ENCODE measurements around the gene SNAI1. TPM values are rescaled to one million over a fixed set of nuclear protein-coding genes. Genes with fewer than 3 reads are reported as not detected.
A peak's percentile ranks its signal among the peaks of the same experiment; 100 is the strongest.

The SNAI1 gene
- total RNA-seq (2012; rRNA removed) (0.54 and 0.83 TPM in 2 replicates), polyA plus RNA-seq (2012; rRNA removed) (13.7 and 14.9 TPM in 2 replicates), Bru-seq, nascent RNA (percentile 59 among the genes with signal in this experiment), BruChase-seq, experiment 1, labeled RNA remaining after a 6-hour chase (percentile 42 among the genes with signal in this experiment), BruChase-seq, experiment 2, labeled RNA remaining after a 2-hour chase (percentile 45 among the genes with signal in this experiment)
- 10.8 and 34.1 TPM in 2 replicates for polyA plus RNA-seq (2012; cell fraction: cytosol; rRNA removed)
- polyA plus RNA-seq (2012; cell fraction: nucleus; rRNA removed; ENCODE audit: low replicate concordance) = 54.0 and 64.7 TPM in 2 replicates
- long read RNA-seq, partial matches to known transcripts = 2 of 2 reads
- long read RNA-seq, other reads (novel, unspliced or antisense) = 0 of 2 reads

DNA sequence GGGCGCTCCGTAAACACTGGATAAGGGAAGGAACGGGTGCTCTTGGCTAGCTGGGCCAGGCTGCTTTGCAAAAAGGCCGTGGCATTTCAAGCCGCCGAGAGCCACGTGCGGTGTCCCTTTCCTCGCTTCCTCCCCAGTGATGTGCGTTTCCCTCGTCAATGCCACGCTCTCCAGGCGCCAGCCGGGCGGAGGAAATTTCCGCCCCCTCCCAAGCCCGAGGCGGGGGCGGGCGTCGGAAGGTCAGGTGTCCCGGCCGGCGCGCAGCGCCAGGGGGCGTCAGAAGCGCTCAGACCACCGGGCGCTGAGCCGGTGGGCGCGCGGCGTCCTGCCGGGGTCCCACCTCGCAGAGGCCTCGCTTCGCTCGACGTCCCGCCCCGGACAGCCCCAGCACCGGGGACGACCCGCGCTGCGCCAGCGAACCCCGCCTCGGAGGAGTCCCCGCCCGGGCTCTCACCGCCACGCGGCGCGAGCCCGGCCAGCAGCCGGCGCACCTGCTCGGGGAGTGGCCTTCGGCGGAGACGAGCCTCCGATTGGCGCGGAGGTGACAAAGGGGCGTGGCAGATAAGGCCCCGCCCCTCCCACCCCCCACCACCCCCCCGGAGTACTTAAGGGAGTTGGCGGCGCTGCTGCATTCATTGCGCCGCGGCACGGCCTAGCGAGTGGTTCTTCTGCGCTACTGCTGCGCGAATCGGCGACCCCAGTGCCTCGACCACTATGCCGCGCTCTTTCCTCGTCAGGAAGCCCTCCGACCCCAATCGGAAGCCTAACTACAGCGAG lies at the start of gene SNAI1:
Gene SNAI1 (plus strand): TSS at position 635 of the 777 bp plus-strand sequence. CDS start 80 bp downstream, at position 715.
- Histone ChIP-seq H2AK9ac (replicated peaks; ENCODE audit: low read depth, low read length, poor library complexity) (peak within 1 kb of the TSS; percentile 89), H3K79me1 (ENCODE audit: low read depth in 1 of 2, low read length in 2 of 2) (peaks cover 8 to 47% of the 10 kb centered on the region in 2 experiments; a peak in 3 of 4 replicates), H3K9me1 (ENCODE audit: insufficient read depth, low read length) (peaks cover 10% of the 10 kb centered on the region), H4K5ac (ENCODE audit: low read depth, low read length) (peak within 1 kb of the TSS; percentile 10; the same call in 1 of the 2 replicates), H3K9me3 (ENCODE audit: control insufficient read depth, insufficient read depth, low read length) (no peaks in the 10 kb centered on the region), H2BK20ac (ENCODE audit: low read depth, low read length) (no peak within 1 kb of the TSS), H2AK5ac (ENCODE audit: low read depth, low read length) (peak within 1 kb of the TSS; percentile 98), H3K9ac (ENCODE audit: low read depth, low read length) (peak within 1 kb of the TSS; percentile 93), H3K4ac (ENCODE audit: low read depth, low read length) (peak within 1 kb of the TSS; percentile 93), H2BK15ac (ENCODE audit: low read depth, low read length) (no peak within 1 kb of the TSS), H3K23ac (ENCODE audit: low read depth, low read length) (peak within 1 kb of the TSS; percentile 89), H3K4me3 (ENCODE audit: insufficient read depth, low read depth, low read length) (peak within 1 kb of the TSS; percentile 92), H2AFZ (replicated peaks; ENCODE audit: low read length, poor library complexity) (peak within 1 kb of the TSS; percentile 90), H2BK120ac (ENCODE audit: low read depth, low read length) (peak within 1 kb of the TSS; percentile 76), H3K4me2 (ENCODE audit: low read depth, low read length) (peak within 1 kb of the TSS; percentile 98), H3K18ac (ENCODE audit: low read depth, low read length) (peak within 1 kb of the TSS; percentile 45; the same call in 1 of the 2 replicates), H3K27ac (ENCODE audit: insufficient read depth, low read length) (peak within 1 kb of the TSS; percentile 80), H4K20me1 (ENCODE audit: insufficient read depth, low read length) (peaks cover 7% of the 10 kb centered on the region), H3K14ac (replicated peaks; ENCODE audit: low read depth, low read length) (peak within 1 kb of the TSS; percentile 96), H2BK5ac (ENCODE audit: low read depth, low read length, poor library complexity, severe bottlenecking) (peak within 1 kb of the TSS; percentile 83), H4K91ac (ENCODE audit: insufficient read depth, low read depth, low read length) (peak within 1 kb of the TSS; percentile 94), H3K4me1 (ENCODE audit: control insufficient read depth, insufficient read depth, low read length) (peaks cover 23% of the 10 kb centered on the region), H3K27me3 (ENCODE audit: control insufficient read depth, insufficient read depth, low read length) (no peaks in the 10 kb centered on the region), H3K56ac (ENCODE audit: extremely low read depth, insufficient read depth, low read length) (peak within 1 kb of the TSS; percentile 70), H3K36me3 (ENCODE audit: control insufficient read depth, insufficient read depth, low read length) (peaks cover 7% of the 10 kb centered on the region), H4K8ac (ENCODE audit: low read depth in 2 of 2, low read length in 2 of 2) (peak within 1 kb of the TSS; percentile 41 to 71; a peak in 2 of 4 replicates)
- WGBS, 2 experiments (ENCODE audit: extremely low coverage in 2 of 2, insufficient read length in 1 of 2) = 3% methylated on average over 26 of the region's 90 CpGs; no CpG with 5 or more reads in 1 of the 2 experiments
- peak; percentile 79 for ATAC-seq (ENCODE audit: low read depth)
- intact Hi-C loops (cut with micrococcal nuclease) = loop anchor here (2.0 kb wide), 1 partner anchor 186 kb away; no protein-coding TSS in a partner anchor
- BruUV-seq (replicated peaks) = no TSS peak
- dilution Hi-C loops (cut with HindIII; ENCODE audit: low sequenced_read_pairs, unreplicated experiment) = no loop called here
- POLR2A ChIA-PET (ENCODE audit: unreplicated experiment) = interaction anchor here (0.6 kb wide), 1 partner anchor 141 kb away, joined by 10 read pairs; no protein-coding TSS in a partner anchor
- peak; percentile 86 for DNase-seq
- TF ChIP-seq RCOR1 (IDR thresholded peaks at IDR 0.05; ENCODE audit: insufficient replicate concordance, low read length) (no peak), MAZ (IDR thresholded peaks at IDR 0.05; ENCODE audit: borderline replicate concordance, low read depth, low read length) (peak; percentile 44), RAD21 (IDR thresholded peaks at IDR 0.05; ENCODE audit: low read length) (peak; percentile 39), CEBPB (IDR thresholded peaks at IDR 0.05; ENCODE audit: low read depth, low read length) (no peak), SMC3 (IDR thresholded peaks at IDR 0.05; ENCODE audit: low read depth, low read length) (peak; percentile 50; the same call in 1 of the 2 replicates), BHLHE40 (IDR thresholded peaks at IDR 0.05; ENCODE audit: low read depth, low read length) (peak; percentile 24; the same call in 1 of the 2 replicates), CHD1 (IDR thresholded peaks at IDR 0.05; ENCODE audit: low read depth, low read length) (peak; percentile 86; the same call in 1 of the 2 replicates), MXI1 (IDR thresholded peaks at IDR 0.05; ENCODE audit: borderline replicate concordance, low read depth, low read length) (peak; percentile 37; the same call in 1 of the 2 replicates), FOS (IDR thresholded peaks at IDR 0.05; ENCODE audit: low read depth, low read length) (no peak), POLR2A (IDR thresholded peaks at IDR 0.05; ENCODE audit: low read depth, low read length) (peak; percentile 99)
- TF ChIP-seq, protein P1, sequence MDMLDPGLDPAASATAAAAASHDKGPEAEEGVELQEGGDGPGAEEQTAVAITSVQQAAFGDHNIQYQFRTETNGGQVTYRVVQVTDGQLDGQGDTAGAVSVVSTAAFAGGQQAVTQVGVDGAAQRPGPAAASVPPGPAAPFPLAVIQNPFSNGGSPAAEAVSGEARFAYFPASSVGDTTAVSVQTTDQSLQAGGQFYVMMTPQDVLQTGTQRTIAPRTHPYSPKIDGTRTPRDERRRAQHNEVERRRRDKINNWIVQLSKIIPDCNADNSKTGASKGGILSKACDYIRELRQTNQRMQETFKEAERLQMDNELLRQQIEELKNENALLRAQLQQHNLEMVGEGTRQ (IDR thresholded peaks at IDR 0.05; ENCODE audit: low read depth, low read length) = peak; percentile 45; the same call in 1 of the 2 replicates
- TF ChIP-seq, protein P2, sequence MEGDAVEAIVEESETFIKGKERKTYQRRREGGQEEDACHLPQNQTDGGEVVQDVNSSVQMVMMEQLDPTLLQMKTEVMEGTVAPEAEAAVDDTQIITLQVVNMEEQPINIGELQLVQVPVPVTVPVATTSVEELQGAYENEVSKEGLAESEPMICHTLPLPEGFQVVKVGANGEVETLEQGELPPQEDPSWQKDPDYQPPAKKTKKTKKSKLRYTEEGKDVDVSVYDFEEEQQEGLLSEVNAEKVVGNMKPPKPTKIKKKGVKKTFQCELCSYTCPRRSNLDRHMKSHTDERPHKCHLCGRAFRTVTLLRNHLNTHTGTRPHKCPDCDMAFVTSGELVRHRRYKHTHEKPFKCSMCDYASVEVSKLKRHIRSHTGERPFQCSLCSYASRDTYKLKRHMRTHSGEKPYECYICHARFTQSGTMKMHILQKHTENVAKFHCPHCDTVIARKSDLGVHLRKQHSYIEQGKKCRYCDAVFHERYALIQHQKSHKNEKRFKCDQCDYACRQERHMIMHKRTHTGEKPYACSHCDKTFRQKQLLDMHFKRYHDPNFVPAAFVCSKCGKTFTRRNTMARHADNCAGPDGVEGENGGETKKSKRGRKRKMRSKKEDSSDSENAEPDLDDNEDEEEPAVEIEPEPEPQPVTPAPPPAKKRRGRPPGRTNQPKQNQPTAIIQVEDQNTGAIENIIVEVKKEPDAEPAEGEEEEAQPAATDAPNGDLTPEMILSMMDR (conservative IDR thresholded peaks at IDR 0.05; ENCODE audit: low read depth, low read length) = peak; percentile 52
- CTCF ChIA-PET = interaction anchor here (2.2 to 7.0 kb wide), 2 partner anchors 88 to 89 kb away, joined by 17 to 98 read pairs; no protein-coding TSS in a partner anchor
- in situ Hi-C loops (cut with MboI; ENCODE audit: low sequenced_read_pairs) = loop anchor here (5.0 kb wide), 2 partner anchors 90 to 195 kb away; no protein-coding TSS in a partner anchor

Data from IMR-90 (cell line).